ENCODE data around the gene RNF215.

GRCh38 chr22:30344447-30345200 is 42.6 kb downstream of the RNF215 start:
- no peak for TF ChIP-seq CTCF (IDR thresholded peaks at IDR 0.05; ENCODE audit: extremely low read depth in 1 of 2, insufficient read depth in 1 of 2, low read depth in 1 of 2, low read length in 2 of 2)
- no peak for TF ChIP-seq POLR2A (IDR thresholded peaks at IDR 0.05; ENCODE audit: low read depth, low read length)
- no peak for TF ChIP-seq EZH2 (IDR thresholded peaks at IDR 0.05; ENCODE audit: borderline replicate concordance, low read depth, low read length, severe bottlenecking)
- TF ChIP-seq POLR2AphosphoS5 (IDR thresholded peaks at IDR 0.05; ENCODE audit: insufficient read depth, low read depth, low read length) = no peak
- TF ChIP-seq JUN (IDR thresholded peaks at IDR 0.05; ENCODE audit: borderline replicate concordance, insufficient read depth, insufficient read length, low read depth) = no peak
- TF ChIP-seq FOS (IDR thresholded peaks at IDR 0.05; ENCODE audit: borderline replicate concordance, insufficient read depth, low read length) = no peak
- TF ChIP-seq, protein P1, sequence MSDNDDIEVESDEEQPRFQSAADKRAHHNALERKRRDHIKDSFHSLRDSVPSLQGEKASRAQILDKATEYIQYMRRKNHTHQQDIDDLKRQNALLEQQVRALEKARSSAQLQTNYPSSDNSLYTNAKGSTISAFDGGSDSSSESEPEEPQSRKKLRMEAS (IDR thresholded peaks at IDR 0.05; ENCODE audit: insufficient read depth, insufficient read length) = no peak
- no peak for TF ChIP-seq GATA2 (IDR thresholded peaks at IDR 0.05; ENCODE audit: insufficient read depth, insufficient read length, low read depth, low read length)
